Fibroblast of skin of right biceps (primary cell): ENCODE results near the gene SNX6.
"Not testable (repeated sequence)": the region's sequence is repeated elsewhere in the genome, so short reads cannot be mapped to it uniquely, and the experiment has no call there.

ENCODE experiments used
- DNase-seq: peaks from one replicate; pipeline ENCODE4 v3.0.0-alpha.2; 2013

The SNX6 gene

DNA sequence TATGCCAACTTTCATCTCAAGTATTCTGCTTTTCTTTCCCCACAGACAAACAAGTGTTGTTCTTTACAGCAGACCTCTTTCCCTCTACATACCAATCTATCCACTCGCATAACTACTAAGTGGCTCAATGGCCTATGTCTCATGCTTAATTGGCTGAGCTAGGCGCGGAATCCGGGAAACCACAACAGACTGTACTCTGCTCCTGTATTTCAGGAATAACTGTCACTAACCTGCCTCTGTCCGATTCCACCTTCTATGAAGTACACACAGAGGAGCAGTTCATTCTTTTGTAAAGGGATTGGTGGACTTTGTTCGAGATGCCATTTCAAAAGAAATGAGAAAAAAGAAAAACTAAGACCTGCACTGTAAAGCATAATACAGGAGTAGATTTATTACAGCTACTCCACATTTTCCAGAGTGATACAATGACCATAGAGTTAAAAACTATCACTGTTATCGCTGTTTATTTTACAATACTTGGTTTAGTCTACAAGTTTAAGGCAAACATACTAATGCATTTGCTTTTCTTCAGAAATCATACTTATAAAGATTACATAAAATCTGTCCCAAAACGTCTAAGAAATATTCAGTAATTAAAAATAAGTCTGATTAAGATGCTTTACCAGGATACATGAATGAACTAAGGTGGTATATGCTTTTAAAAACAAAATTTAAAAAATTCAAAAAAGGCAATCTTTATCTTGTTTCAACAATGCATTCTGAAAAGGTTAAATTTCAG is 67.7 kb downstream of the SNX6 start:
- not testable (repeated sequence) for DNase-seq

DNA sequence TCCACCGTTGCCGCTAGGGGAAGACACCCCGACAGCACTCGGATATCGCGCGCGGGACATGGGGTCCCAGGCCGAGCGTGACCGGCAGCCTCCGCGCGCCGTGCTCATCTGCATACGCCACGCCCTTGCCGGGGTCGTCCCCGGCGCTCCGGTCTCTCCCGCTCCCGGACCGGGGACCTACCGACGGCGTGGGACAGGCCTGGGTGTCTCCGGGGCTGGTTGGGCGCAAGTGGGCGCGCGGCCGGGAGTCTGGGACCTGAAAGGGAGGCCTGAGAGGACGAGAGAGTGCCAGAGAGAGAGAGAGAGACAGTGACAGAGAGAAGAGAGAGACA is 73.5 kb downstream of the SNX6 start:
- DNase-seq, result not testable (repeated sequence)

DNA sequence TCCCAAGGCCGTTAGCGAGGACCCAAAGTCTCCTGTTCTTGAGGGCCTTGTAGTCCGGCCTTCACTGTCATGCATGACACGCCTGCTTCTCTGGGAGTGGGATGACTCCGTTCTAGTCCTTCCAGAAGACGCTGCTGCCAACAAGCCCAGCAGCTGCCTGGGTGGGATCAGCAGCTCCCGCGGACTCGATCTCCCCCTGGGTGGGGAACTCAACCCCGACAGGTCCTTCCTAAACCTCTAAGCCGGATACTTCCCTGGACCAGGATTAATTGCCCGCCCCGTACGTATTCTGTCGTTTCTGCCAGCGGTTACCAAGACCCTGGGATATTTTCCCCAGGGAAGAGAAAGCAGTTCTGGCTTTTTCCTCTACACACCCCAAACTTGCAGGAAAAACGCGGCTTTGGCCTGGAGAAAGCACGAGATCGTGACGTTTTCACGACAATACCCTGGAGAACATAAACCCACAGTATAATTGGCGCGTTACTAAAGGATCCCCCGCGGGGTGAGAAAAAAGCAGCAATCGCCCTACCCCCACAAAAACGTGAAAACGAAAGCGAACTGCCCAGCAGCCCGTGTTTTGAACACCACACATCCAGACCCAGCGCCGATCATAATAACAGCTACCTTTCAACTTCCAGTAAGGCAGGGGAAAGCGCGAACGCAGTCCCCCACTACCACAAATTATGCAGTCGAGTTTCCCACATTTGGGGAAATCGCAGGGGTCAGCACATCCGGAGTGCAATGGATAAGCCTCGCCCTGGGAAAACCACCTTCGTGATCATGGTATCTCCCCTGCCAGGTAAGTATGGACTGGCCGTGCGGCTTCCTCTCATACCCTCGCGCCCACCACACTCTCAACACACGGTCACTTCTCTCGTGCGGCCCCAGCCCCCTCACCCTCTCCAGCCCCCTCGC is 74.1 kb downstream of the SNX6 start:
- DNase-seq, result not testable (repeated sequence)

DNA sequence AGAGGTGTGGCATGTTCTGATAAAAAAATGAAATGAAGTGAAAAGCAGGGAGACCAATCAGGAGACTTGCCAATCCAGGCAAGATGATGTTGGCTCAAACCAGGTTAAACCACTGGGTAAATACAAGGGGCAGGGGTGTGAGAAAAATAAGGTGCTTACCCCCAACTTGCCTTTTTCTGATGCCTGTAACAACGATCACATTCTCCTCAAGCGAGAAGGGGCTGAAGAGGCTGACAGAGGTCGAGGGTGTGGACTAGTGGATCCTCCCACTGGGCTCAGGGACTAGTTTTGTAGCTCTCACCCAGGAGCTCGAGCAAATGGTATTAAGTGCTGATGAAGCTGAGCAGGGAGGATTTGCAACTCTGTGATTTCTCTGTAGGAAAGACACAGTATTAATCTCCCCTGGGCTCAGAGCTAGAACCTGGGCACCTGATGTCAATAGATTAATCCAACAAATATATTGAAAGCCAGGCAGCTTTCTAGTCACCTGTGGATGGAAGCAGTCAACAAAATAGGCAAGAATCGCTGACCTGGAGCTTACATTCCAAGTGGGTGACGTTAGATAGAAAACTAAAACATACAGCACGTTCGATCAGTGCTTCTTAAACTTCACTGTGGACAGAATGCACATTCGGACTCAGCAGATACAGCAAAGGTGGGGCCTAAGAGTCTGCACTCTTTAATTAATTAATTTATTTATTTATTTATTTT is 75.3 kb downstream of the SNX6 start:
- DNase-seq, result peak; percentile 32

DNA sequence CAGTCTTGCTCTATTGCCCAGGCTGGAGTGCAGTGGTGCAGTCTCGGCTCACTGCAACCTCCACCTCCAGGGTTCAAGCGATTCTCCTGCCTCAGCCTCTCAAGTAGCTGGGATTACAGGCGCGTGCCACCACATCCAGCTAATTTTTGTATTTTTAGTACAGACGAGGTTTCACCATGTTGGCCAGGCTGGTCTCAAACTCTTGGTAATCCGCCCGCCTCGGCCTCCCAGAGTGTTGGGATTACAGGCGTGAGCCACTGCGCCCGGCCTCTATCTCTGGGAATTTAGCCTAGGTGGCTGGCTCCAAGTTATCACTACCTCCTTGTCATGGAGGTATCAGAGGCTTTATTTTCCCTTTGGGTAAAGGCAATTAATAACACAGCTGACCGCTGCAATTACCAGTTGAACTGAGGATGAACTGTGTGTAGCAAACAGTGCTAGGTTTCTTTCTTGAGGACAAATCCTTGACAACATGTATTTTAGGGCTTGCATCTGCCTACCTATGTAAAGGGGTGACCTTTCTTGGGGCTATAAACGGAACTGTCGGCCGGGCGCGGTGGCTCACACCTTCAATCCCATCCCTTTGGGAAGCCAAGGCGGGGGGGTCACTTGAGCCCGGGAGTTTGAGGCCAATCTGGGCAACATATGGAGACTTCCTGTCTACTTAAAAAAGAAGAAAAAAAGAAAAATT is 80.5 kb downstream of the SNX6 start:
- DNase-seq, result not testable (repeated sequence)

DNA sequence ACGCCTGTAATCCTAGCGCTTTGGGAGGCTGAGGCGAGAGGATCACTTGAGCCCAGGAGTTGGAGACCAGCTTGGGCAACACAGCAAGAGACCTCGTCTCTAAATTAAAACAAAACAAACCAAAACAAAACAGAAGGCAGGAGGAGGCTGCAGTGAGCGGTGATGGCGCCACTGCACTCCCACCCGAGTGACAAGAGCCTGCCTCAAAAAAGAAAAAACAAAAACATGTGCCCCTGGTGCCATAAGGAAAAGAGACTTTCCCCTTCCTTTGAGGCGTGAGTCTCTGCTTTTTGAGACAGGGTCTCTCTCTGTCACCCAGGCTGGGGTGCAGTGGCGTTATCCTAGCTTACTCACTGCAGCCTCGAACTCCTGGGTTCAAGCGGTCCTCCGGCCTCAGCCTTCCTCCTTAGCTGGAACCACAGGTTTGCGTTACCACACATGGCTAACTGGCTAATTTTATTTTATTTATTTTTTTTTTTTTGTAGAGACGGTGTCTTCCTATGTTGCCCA is 81.4 kb downstream of the SNX6 start:
- DNase-seq, result no peak

DNA sequence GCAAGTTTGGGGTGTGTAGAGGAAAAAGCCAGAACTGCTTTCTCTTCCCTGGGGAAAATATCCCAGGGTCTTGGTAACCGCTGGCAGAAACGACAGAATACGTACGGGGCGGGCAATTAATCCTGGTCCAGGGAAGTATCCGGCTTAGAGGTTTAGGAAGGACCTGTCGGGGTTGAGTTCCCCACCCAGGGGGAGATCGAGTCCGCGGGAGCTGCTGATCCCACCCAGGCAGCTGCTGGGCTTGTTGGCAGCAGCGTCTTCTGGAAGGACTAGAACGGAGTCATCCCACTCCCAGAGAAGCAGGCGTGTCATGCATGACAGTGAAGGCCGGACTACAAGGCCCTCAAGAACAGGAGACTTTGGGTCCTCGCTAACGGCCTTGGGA is 82.8 kb downstream of the SNX6 start:
- DNase-seq, result not testable (repeated sequence)

DNA sequence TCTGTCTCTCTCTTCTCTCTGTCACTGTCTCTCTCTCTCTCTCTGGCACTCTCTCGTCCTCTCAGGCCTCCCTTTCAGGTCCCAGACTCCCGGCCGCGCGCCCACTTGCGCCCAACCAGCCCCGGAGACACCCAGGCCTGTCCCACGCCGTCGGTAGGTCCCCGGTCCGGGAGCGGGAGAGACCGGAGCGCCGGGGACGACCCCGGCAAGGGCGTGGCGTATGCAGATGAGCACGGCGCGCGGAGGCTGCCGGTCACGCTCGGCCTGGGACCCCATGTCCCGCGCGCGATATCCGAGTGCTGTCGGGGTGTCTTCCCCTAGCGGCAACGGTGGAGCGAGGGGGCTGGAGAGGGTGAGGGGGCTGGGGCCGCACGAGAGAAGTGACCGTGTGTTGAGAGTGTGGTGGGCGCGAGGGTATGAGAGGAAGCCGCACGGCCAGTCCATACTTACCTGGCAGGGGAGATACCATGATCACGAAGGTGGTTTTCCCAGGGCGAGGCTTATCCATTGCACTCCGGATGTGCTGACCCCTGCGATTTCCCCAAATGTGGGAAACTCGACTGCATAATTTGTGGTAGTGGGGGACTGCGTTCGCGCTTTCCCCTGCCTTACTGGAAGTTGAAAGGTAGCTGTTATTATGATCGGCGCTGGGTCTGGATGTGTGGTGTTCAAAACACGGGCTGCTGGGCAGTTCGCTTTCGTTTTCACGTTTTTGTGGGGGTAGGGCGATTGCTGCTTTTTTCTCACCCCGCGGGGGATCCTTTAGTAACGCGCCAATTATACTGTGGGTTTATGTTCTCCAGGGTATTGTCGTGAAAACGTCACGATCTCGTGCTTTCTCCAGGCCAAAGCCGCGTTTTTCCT is 83.4 kb downstream of the SNX6 start:
- DNase-seq, result not testable (repeated sequence)

DNA sequence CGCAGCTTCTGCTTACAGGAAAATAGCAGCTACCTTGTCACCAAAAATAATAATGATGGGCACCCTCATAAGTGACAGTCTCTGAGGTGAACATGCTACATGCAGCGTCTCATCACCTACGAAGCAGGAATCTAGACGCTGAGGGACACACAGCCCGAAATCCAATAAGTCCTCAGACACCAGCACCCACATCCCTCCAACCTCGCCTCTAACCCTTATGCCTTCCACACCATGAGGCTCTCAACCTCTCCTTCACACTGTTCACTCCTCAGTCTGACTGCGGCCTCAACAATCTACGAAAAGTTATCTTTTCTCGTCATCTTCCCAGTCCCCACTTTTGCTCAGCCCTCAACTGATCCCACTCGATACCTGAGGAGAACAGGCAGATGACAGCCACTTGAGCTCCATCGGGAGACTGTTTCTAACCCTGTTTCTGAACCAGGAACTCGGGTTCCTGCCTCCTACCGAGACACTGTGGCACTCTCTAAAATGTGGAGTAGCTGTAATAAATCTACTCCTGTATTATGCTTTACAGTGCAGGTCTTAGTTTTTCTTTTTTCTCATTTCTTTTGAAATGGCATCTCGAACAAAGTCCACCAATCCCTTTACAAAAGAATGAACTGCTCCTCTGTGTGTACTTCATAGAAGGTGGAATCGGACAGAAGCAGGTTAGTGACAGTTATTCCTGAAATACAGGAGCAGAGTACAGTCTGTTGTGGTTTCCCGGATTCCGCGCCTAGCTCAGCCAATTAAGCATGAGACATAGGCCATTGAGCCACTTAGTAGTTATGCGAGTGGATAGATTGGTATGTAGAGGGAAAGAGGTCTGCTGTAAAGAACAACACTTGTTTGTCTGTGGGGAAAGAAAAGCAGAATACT is 89.5 kb downstream of the SNX6 start:
- DNase-seq, result not testable (repeated sequence)

DNA sequence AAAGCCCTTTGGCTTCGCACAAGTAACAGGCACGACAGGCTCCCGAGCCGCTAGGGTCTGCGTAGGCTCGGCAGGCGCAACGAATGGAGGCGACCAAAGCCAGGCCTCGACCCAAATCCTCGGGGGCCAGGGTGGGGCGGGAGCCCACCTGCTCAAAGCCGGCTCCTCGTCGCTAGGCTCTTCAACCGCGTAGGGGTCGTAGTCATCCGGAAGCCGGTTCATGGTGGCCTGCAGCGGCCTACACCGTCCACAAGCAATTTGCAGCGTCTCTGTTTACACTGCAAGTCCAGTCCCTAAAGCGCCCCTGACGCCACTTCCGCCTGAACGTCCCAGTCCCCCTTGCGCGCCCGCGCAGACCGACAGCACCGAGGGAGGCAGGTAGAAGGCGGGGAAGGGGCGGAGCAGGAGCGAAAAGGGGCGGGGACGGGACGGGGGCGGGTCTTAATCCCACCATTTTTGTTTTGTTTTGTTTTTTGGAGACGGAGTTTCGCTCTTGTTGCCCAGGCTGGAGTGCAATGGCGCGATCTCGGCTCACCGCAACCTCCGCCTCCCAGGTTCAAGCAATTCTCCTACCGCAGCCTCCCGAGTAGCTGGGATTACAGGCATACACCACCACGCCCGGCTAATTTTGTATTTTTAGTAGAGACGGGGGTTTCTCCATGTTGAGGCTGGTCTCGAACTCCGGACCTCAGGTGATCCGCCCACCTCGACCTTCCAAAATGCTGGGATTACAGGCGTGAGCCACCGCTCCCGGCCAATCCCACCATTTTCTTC is 90.4 kb downstream of the SNX6 start, which contains the start of gene EAPP:
EAPP (minus strand) TSS at position 295 of the 774 bp plus-strand sequence; CDS start at position 222, 73 bp downstream.
- peak; percentile 97 for DNase-seq

DNA sequence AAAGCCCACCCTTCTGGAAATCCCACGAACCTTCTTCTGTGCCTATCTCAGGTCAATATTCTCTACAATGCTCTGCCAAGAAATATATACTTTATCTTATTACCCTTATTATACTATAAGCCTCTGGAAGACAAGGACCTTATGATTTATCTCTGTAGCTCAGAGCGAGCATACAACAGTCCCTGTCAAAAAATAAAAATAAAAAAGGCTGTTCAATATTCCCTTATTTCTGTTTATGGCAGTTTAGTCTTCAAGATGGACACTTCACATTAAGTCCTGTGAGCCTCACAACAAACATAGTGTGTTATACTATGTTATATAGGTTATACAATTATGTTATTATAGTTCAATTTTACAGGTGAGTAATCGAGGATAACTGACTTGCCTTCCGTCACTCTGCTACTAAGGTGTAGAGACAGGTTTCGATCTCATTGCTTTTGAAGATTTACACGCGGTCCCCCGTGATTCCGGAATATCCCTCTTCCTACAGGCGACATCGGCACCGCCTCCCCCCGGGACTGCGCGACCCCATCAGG is 91.0 kb downstream of the SNX6 start:
- DNase-seq, result no peak

DNA sequence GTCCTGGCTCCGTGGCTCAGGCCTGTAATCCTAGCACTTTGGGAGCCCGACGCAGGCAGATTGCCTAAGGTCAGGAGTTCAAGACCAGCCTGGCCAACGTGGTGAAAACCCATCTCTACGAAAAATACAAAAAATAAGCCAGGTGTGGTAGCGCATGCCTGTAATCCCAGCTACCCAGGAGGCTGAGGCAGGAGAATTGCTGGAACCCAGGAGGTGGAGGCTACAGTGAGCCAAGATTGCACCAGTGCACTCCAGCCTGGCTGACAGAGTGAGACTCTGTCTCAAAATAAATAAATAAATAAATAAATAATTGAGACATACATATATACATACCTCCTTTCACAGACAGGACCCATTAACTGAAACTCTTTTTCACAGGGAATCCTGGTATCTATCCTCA is 91.9 kb downstream of the SNX6 start:
- DNase-seq, result not testable (repeated sequence)

DNA sequence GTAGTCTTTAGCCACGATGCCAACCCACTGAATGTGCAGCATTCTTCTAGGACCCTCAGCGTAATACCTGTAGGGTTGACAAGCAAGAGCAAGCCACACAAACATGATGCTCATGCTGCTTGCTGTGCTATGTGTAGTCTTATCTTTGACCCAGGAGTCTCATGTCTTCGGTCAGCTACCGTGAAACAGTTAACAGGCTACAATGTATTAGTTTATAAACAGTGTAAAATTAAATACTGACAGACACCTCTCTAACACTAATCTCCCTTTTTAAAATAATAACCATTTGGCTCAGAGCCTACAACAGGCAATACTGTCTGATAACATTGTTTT is 92.3 kb downstream of the SNX6 start:
- DNase-seq, result no peak

DNA sequence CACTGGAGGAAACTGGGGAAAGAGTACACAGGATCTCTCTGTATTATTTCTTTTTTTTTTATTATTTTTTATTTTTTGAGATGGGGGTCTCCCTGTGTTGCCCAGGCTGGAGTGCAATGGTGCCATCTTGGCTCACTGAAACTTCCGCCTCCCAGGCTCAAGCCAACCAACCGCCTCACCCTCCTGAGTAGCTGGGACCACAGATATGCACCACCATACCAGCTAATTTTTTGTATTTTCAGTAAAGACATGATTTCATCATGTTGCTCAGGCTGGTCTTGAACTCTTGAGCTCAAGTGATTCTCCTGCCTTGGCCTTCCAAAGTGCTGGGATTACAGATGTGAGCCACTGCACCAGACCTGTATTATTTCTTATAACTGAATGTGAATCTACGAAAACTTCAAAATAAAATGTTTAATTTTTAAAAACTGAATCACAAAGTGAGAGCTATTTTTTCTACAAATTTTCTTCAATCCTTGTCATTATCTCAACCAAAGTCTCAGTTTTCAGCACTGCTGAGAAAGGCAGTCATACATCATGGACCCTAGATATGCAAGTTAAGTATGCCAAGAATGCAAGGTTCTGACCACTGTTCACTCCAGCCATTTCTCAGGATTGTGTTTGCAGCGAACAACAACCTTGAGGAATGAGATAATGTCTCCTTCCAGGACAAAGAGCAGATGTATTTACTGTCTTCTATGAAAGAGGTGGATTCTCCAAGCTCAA is 92.8 kb downstream of the SNX6 start:
- peak; percentile 69 for DNase-seq

DNA sequence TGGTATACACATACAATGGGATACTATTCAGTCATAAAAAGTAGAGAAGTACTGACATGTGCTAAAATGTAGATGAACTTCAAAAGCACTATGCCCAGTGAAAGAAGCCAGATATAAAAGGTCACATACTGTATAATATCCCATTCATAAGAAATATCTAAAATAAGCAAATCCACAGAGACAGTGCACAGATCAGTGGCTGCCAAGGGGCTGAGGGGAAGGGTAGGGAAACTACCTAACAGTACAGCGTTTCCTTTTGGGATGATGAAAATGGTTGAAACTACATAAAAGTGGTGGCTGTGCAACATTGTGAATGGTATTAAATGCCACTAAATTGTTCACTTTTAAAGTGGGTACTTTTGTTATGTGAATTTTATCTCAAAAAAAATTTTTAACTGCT is 102.4 kb downstream of the SNX6 start:
- no peak for DNase-seq

DNA sequence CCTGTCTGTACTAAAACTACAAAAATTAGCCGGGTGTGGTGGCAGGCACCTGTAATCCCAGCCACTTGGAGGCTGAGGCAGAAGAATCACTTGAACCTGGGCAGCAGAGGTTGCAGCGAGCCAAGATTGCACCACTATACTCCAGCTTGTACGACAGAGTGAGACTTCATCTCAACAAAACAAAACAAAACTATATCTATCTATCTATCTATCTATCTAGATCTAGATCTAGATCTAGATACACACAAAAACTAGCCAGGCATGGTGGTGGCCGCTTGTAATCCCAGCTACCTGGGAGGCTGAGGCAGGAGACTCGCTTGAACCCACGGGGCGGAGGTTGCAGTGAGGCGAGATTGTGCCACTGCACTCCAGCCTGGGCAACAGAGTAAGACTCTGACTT is 105.7 kb downstream of the SNX6 start:
- not testable (repeated sequence) for DNase-seq

DNA sequence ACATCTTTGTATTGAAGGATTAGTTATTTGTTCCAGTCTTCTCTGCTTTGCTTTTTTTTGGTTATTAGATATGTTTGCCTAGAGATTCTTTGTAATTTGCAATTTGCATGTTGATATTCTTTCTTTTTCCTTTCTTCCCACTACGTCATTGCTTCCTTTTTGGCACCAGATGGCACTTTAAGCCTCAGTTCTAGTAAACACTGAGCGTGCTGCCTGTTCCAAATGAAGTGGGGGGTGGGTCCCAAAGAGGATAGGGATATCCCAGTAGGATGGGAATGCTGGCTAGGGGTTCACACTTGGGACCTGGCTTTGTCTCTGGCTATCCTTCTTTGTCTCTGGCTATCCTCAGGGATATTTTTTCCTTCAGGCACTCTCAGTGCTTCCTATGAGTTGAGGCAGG is 107.5 kb downstream of the SNX6 start:
- DNase-seq, result no peak

DNA sequence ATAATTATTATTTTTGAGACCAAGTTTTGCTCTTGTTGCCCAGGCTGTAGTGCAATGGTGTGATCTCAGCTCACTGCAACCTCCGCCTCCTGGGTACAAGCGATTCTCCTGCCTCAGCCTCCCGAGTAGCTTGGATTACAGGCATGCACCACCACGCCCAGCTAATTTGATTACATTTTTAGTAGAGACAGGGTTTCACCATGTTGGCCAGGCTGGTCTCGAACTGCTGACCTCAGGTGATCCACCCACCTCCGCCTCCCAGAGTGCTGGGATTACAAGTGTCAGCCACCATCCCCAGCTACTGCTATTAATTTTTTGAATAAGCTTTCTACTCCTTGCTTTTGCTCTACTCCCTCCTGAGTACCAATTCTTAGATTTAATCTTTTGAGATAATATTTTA is 108.9 kb downstream of the SNX6 start:
- not testable (repeated sequence) for DNase-seq
